Neural crest cell (in vitro differentiated cells): ENCODE data around the gene STK25. TPM values are rescaled to one million over a fixed set of nuclear protein-coding genes. Genes with fewer than 3 reads are reported as not detected.

Experiments used
- DNase-seq: peaks from one replicate; pipeline ENCODE4 v3.0.0; 2021; ENCODE audit warnings: low read depth, mixed read lengths, low spot score
- H3K27ac Mint-ChIP-seq: one replicate; pipeline ENCODE4 v1.8.0; 2021; ENCODE audit warnings: mild to moderate bottlenecking, mixed read lengths; ENCODE audit not compliant: unreplicated experiment
- H3K27me3 Mint-ChIP-seq: 2 replicates; pipeline ENCODE4 v1.8.0; 2021; ENCODE audit warnings: low read depth, mild to moderate bottlenecking, mixed read lengths
- H3K36me3 Mint-ChIP-seq: 2 replicates; pipeline ENCODE4 v1.8.0; 2021; ENCODE audit warnings: low read depth, mild to moderate bottlenecking, mixed read lengths
- H3K4me1 Mint-ChIP-seq: 2 replicates; pipeline ENCODE4 v1.8.0; 2021; ENCODE audit warnings: mixed read lengths
- H3K4me3 Mint-ChIP-seq: one replicate; pipeline ENCODE4 v1.8.0; 2021; ENCODE audit warnings: mild to moderate bottlenecking, mixed read lengths
- H3K9me3 Mint-ChIP-seq: 2 replicates; pipeline ENCODE4 v1.8.0; 2021; ENCODE audit warnings: mixed read lengths
- CTCF ChIP-seq: fragments of 200-600 bp; sonication (generic); conservative IDR thresholded peaks from 2 replicates; pipeline ENCODE4 v1.5.0; 2021; ENCODE audit warnings: antibody characterized with exemption, mild to moderate bottlenecking
- total RNA-seq: library from RNA; stranded (reverse); gene quantifications from 2 replicates; pipeline ENCODE4 v1.2.1, GENCODE V29; 2021

Gene STK25
- total RNA-seq, 1 donor from 2014 or later = 223 TPM

DNA sequence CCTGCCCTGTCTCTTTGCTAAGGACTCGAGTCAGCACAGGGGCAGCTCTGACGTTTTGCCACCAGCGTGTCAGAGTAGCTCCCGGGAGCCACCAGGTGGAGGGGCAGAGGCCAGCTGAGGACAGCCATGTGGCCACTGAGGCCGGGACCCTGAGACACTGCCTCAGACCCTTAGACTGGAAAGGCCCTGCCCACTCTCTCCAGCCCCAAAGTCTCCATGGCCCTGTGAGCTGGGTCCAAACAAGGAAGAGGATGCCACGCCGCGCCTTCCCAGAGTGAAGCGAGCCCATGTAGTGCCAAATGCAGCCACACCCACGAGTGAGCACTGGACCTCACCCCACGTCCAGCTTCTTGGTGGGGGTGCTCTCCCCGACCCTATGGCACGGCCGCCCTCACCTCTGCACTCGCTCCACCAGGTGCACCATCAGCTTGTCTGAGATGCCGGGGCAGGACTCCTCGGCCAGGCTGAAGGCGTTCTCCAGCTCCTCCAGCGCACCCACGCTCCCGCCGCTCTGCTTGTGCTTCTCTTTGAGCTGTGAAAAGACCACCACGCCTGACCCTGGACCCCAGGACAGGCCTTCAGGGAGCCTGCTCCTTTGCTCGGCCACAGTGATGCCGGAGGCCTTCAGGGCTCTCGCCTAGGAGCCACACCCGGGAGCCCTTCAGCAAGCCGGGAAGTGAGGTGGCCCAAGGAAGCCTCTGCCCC, 12.2 kb downstream of the STK25 start:
- H3K27me3 Mint-ChIP-seq = no peaks in the 10 kb centered on the region
- H3K4me1 Mint-ChIP-seq = no peaks in the 10 kb centered on the region
- H3K27ac Mint-ChIP-seq = no peak overlapping the region
- H3K4me3 Mint-ChIP-seq = peak overlapping the region; percentile 12
- peaks cover 3% of the 10 kb centered on the region for H3K36me3 Mint-ChIP-seq
- no peaks in the 10 kb centered on the region for H3K9me3 Mint-ChIP-seq
- TF ChIP-seq CTCF = no peak
- no peak for DNase-seq

DNA sequence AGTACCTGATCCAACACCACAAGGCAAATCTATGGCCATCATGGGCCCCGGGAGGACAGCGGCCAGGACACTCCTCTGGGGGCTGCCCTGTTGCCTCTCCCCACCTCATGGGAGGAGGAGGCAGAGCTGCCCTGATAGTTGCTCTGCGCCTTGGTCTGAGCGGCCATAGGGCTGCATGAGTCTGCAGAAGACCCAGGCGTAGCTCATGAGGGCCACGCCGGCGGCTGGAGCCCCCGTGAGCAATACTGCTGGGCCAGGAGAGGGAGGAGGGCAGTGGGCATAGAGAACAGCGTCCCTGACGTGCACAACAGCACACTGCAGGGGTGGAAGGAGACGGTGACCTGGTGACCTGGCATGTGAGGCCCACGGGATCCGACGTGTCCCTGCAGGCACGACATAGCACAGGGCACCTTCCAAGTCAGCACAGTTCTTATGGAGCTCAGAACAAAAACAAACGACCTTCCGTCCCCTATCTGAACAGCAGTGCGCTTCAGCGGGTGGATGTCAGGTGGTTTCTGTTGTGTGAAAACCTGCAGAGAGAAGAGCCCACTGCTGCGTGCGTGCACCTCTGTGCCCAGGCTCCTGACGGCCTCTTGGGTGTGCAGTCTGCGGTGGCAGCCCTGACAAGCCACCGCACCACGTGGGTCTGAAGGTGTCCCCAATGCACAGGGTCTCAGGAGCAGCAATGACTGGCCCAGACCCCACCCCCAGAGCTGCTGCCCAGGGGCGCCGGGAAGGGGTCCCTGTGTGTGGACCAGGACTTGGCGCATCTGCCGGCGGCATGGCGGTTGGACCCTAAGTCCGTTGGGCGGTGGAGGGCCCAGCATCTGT, 13.0 kb downstream of the STK25 start:
- no peak for DNase-seq
- peaks cover 3% of the 10 kb centered on the region for H3K36me3 Mint-ChIP-seq
- H3K27ac Mint-ChIP-seq = peak overlapping the region; percentile 19
- peak overlapping the region; percentile 31 for H3K4me3 Mint-ChIP-seq
- no peaks in the 10 kb centered on the region for H3K27me3 Mint-ChIP-seq
- no peaks in the 10 kb centered on the region for H3K4me1 Mint-ChIP-seq
- no peaks in the 10 kb centered on the region for H3K9me3 Mint-ChIP-seq
- no peak for TF ChIP-seq CTCF

DNA sequence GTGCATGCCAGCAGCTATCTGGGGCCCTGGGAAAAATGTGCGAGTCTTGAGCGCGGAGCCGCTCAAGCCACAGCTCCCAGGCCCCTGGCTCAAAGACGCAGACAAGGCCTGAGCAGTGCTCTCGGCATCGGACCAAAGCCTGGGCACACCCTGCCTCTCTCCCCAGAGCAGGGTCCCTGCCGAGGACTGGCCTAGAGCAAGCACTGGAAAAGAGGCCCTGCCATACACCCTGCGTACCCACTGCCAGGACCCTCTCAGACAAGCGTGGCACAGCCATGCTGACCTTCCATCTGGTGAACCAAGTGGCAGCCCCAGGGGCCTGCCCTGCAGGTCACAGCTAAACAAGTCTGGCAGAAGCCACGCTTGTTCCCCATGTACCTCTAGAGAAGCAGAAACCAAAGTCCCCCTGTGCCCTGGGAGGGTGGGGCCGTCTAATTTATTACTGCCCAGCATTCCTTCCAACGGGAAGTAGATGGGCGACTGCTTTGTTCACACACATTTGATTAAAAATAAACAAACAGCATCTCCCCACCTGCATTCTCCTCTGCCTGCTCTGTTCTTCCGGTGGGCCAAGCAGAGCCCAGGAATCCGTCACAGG, 14.0 kb downstream of the STK25 start:
- Mint-ChIP-seq H3K27me3 (no peaks in the 10 kb centered on the region), H3K36me3 (peaks cover 3% of the 10 kb centered on the region), H3K27ac (no peak overlapping the region), H3K4me3 (no peak overlapping the region), H3K4me1 (no peaks in the 10 kb centered on the region), H3K9me3 (no peaks in the 10 kb centered on the region)
- no peak for TF ChIP-seq CTCF
- DNase-seq = no peak

GRCh38 chr2:241493092-241493491, 15.3 kb downstream of the STK25 start:
- H3K4me3 Mint-ChIP-seq = peak overlapping the region; percentile 27
- no peaks in the 10 kb centered on the region for H3K4me1 Mint-ChIP-seq
- no peak for DNase-seq
- no peak for TF ChIP-seq CTCF
- no peaks in the 10 kb centered on the region for H3K27me3 Mint-ChIP-seq
- no peak overlapping the region for H3K27ac Mint-ChIP-seq
- no peaks in the 10 kb centered on the region for H3K9me3 Mint-ChIP-seq
- H3K36me3 Mint-ChIP-seq = peaks cover 6% of the 10 kb centered on the region

GRCh38 chr2:241492174-241492565, 16.2 kb downstream of the STK25 start:
- Mint-ChIP-seq H3K4me3 (no peak overlapping the region), H3K27me3 (no peaks in the 10 kb centered on the region), H3K27ac (peak overlapping the region; percentile 27), H3K36me3 (peaks cover 6% of the 10 kb centered on the region), H3K4me1 (no peaks in the 10 kb centered on the region), H3K9me3 (no peaks in the 10 kb centered on the region)
- no peak for DNase-seq
- no peak for TF ChIP-seq CTCF
